ENCODE measurements around the gene TRIML2. TPM values are rescaled to one million over a fixed set of nuclear protein-coding genes. Genes with fewer than 3 reads are reported as not detected.
A peak's percentile ranks its signal among the peaks of the same experiment; 100 is the strongest.

The TRIML2 gene
- total RNA-seq, 1 experiment from 2014 or later, result 102 TPM

DNA sequence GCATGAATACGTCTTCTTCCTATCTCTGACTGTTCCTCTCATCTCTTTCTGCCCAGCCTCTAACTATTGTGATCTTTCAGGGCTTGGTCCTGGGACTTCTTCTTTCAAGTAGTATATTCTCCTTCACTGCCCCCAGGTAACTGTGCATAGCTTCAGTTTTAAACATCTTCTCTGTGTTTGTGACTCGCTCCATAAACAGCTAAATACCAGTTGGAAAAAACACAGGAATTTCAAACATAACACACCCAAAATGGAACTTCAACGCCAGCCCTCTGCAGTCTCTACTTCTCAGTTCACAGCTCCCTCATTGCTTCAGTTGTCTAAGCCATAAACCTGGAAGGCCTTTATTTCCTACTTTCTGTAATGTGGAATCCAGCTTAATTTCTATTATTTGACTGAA, 16.6 kb downstream of the TRIML2 start:
- Histone ChIP-seq H3K23ac (ENCODE audit: insufficient read length, low read depth, low read length) (no peak overlapping the region), H2BK5ac (ENCODE audit: insufficient read length, low read length) (no peak overlapping the region), H2BK15ac (ENCODE audit: low read depth, low read length) (no peak overlapping the region), H3K79me1 (ENCODE audit: insufficient read depth, low read depth, low read length, poor library complexity, severe bottlenecking) (no peaks in the 10 kb centered on the region), H4K8ac (replicated peaks; ENCODE audit: insufficient read length, low read depth, low read length) (no peak overlapping the region), H3K27me3 (ENCODE audit: insufficient read depth, low read length) (no peaks in the 10 kb centered on the region), H2AK5ac (ENCODE audit: insufficient read length, low read length) (no peak overlapping the region), H3K14ac (ENCODE audit: insufficient read depth, low read length) (no peak overlapping the region), H3K23me2 (ENCODE audit: insufficient read length, low read depth, low read length, poor library complexity, severe bottlenecking) (no peaks in the 10 kb centered on the region), H4K20me1 (ENCODE audit: control insufficient read depth, insufficient read depth, insufficient read length) (no peaks in the 10 kb centered on the region), H2BK120ac (ENCODE audit: low read depth, low read length, poor library complexity, severe bottlenecking) (no peak overlapping the region), H3K4me2 (ENCODE audit: insufficient read depth, insufficient read length, low read length) (no peak overlapping the region), H3K9me3 (ENCODE audit: control insufficient read depth, low read depth, low read length) (no peaks in the 10 kb centered on the region), H4K91ac (ENCODE audit: insufficient read length, low read depth, low read length) (no peak overlapping the region), H3T11ph (ENCODE audit: low read length) (no peak overlapping the region), H3K4me1 (ENCODE audit: insufficient read depth, low read length) (no peaks in the 10 kb centered on the region), H2AFZ (ENCODE audit: low read length) (no peak overlapping the region), H3K79me2 (ENCODE audit: insufficient read depth, low read length) (no peaks in the 10 kb centered on the region), H3K56ac (ENCODE audit: insufficient read length, low read depth, low read length) (no peak overlapping the region), H3K18ac (ENCODE audit: insufficient read length, low read depth, low read length) (no peak overlapping the region), H3K4ac (ENCODE audit: low read depth, low read length) (no peak overlapping the region), H4K5ac (ENCODE audit: insufficient read length, low read depth, low read length) (no peak overlapping the region), H2BK12ac (ENCODE audit: insufficient read length, low read depth, low read length) (no peak overlapping the region), H2BK20ac (ENCODE audit: low read depth, low read length, poor library complexity, severe bottlenecking) (no peak overlapping the region), H3K27ac (ENCODE audit: insufficient read length, low read depth, low read length) (no peak overlapping the region), H3K9ac (ENCODE audit: extremely low read depth, insufficient read length, low read length) (no peak overlapping the region)
- DNase-seq, result no peak
- H3K4me1 Mint-ChIP-seq, result peaks cover 0 to 4% of the 10 kb centered on the region in 2 experiments; a peak in 1 of 4 replicates
- H3K27ac Mint-ChIP-seq, result 0 out of 7 replicates have a peak overlapping the region, but pooled peaks of 1 of the 3 experiments have one; percentile 5
- H3K27me3 Mint-ChIP-seq (ENCODE audit: low read depth), result no peaks in the 10 kb centered on the region
- TF ChIP-seq CTCF (conservative IDR thresholded peaks at IDR 0.05), result no peak
- no peak overlapping the region for H3K4me3 Mint-ChIP-seq
- H3K9me3 Mint-ChIP-seq, result no peaks in the 10 kb centered on the region
- peaks cover 59 to 87% (median 60%) of the 10 kb centered on the region in 3 experiments for H3K36me3 Mint-ChIP-seq (ENCODE audit: insufficient read depth in 1 of 3, low read depth in 3 of 3)
- WGBS (ENCODE audit: extremely low coverage, insufficient read length, low lambda C conversion rate), result no CpG with 5 or more reads among the region's 3 CpGs
